ENCODE results near the gene WNT8B. TPM values are rescaled to one million over a fixed set of nuclear protein-coding genes. Genes with fewer than 3 reads are reported as not detected.

Gene WNT8B
- total and polyA plus RNA-seq, 2 donors (not counting 1 experiment from before 2014, with no cell fraction given) = not detected

DNA sequence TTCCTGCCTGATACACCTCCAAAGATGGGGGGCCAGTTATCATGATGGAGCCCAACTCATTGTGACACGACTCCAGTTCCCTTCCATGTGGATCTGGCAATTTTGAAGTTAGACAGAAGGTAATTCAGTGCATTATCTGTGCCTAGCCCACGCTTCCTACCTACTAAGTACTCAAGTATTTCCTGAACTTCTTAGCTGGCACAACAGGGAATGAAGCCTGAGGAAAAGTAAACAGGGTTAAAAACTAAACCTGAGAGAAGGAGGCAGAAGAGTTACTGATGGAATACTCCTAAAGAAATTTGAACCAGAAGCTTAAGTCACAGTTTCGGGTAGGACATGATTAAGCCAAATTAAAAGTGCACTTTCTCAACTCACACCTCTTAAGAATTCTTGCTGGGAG, 58.0 kb downstream of the WNT8B start:
- ChIA-PET POLR2A (no interaction called here), CTCF (interaction anchor here (0.6 to 3.0 kb wide), 4 partner anchors 9 to 183 kb away, joined by 3 to 10 read pairs (median 3); no protein-coding TSS in a partner anchor)
- H3K4me3 ChIP-seq (ENCODE audit: control extremely low read depth in 1 of 5, extremely low read depth in 1 of 5, insufficient read depth in 1 of 5, low read depth in 2 of 5, low read length in 4 of 5) = no peak overlapping the region
- H3K79me2 ChIP-seq (ENCODE audit: control insufficient read depth, insufficient read depth, low read length) = no peaks in the 10 kb centered on the region
- no peak overlapping the region for H3K4me2 ChIP-seq (replicated peaks; ENCODE audit: low read depth, low read length, poor library complexity, severe bottlenecking)
- intact Hi-C loops (cut with micrococcal nuclease) = no loop called here
- Mint-ChIP-seq H3K9me3 (ENCODE audit: insufficient read depth) (no peaks in the 10 kb centered on the region), H3K4me1 (peaks cover 10% of the 10 kb centered on the region), H3K27ac (no peak overlapping the region), H3K27me3 (peaks cover 9% of the 10 kb centered on the region), H3K4me3 (no peak overlapping the region)
- no peaks in the 10 kb centered on the region for H4K20me1 ChIP-seq (ENCODE audit: control insufficient read depth, insufficient read depth, low read length, poor library complexity, severe bottlenecking)
- DNase-seq (no peak), ATAC-seq (ENCODE audit: low read depth) (no peak)
- H3K4me1 ChIP-seq (ENCODE audit: control insufficient read depth in 2 of 2, insufficient read depth in 2 of 2, low read length in 2 of 2) = peaks cover 13% of the 10 kb centered on the region in 2 donors
- TF ChIP-seq, protein P1, sequence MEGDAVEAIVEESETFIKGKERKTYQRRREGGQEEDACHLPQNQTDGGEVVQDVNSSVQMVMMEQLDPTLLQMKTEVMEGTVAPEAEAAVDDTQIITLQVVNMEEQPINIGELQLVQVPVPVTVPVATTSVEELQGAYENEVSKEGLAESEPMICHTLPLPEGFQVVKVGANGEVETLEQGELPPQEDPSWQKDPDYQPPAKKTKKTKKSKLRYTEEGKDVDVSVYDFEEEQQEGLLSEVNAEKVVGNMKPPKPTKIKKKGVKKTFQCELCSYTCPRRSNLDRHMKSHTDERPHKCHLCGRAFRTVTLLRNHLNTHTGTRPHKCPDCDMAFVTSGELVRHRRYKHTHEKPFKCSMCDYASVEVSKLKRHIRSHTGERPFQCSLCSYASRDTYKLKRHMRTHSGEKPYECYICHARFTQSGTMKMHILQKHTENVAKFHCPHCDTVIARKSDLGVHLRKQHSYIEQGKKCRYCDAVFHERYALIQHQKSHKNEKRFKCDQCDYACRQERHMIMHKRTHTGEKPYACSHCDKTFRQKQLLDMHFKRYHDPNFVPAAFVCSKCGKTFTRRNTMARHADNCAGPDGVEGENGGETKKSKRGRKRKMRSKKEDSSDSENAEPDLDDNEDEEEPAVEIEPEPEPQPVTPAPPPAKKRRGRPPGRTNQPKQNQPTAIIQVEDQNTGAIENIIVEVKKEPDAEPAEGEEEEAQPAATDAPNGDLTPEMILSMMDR (IDR thresholded peaks at IDR 0.05) = no peak
- no peak for TF ChIP-seq EZH2 (IDR thresholded peaks at IDR 0.05; ENCODE audit: borderline replicate concordance, insufficient read depth, low read depth, low read length, poor library complexity, severe bottlenecking)
- no peak overlapping the region for H3K27ac ChIP-seq (ENCODE audit: low read length in 2 of 2)
- H3K9me3 ChIP-seq (ENCODE audit: control extremely low read depth in 1 of 3, control insufficient read depth in 2 of 3, insufficient read depth in 1 of 3, low read length in 2 of 3) = peaks cover 0 to 3% (median 0%) of the 10 kb centered on the region in 3 donors
- 100% methylated on average over 1 of the region's 3 CpGs for WGBS (ENCODE audit: insufficient coverage)
- H3K9ac ChIP-seq (ENCODE audit: low read length) = no peak overlapping the region
- H3K27me3 ChIP-seq (replicated peaks in 1 of 4; ENCODE audit: control extremely low read depth in 1 of 4, control insufficient read depth in 3 of 4, insufficient read depth in 4 of 4, low read length in 3 of 4) = peaks cover 0 to 10% (median 5%) of the 10 kb centered on the region in 4 experiments
- peaks cover 2 to 19% of the 10 kb centered on the region in 2 experiments for H3K36me3 ChIP-seq (replicated peaks in 1 of 2; ENCODE audit: control extremely low read depth in 1 of 2, control insufficient read depth in 1 of 2, extremely low read depth in 1 of 2, insufficient read depth in 2 of 2, low read length in 1 of 2)
- H2AFZ ChIP-seq (ENCODE audit: insufficient read depth, low read depth, low read length, poor library complexity, severe bottlenecking) = no peak overlapping the region

DNA sequence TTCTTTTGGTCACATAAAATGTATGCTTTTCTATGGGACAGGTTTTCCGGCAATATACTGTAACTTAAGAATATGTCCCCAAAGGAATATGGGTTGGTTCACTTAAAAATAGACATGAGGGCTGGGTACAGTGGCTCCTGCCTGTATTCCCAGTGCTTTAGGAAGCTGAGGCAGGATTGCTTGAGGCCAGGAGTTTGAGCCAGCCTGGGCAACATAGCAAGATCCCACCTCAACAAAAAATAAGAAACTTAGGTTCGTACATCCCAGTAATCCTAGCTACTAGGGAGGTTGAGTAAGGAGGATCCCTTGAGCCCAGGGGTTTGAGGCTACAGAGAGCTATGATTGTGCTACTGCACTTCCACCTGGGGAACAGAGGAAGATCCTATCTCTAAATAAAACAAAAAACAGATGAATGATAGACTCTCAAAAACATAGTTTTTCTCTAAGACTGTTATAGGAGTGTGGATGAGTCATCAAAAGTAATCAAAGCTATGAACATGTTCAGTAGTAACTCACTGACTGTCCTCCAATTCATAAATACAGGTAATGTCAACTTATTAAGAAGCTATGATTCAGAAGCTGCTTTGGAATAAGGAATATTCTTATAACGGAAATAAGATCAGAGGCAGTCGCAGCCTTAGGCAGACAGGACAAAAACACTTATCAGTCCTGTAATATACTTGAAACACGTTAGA, 59.4 kb downstream of the WNT8B start:
- Histone ChIP-seq H3K36me3 (replicated peaks in 1 of 2; ENCODE audit: control extremely low read depth in 1 of 2, control insufficient read depth in 1 of 2, extremely low read depth in 1 of 2, insufficient read depth in 2 of 2, low read length in 1 of 2) (peaks cover 12 to 29% of the 10 kb centered on the region in 2 experiments), H4K20me1 (ENCODE audit: control insufficient read depth, insufficient read depth, low read length, poor library complexity, severe bottlenecking) (peaks cover 5% of the 10 kb centered on the region), H3K79me2 (ENCODE audit: control insufficient read depth, insufficient read depth, low read length) (no peaks in the 10 kb centered on the region), H3K27me3 (replicated peaks in 1 of 4; ENCODE audit: control extremely low read depth in 1 of 4, control insufficient read depth in 3 of 4, insufficient read depth in 4 of 4, low read length in 3 of 4) (peaks cover 0 to 10% (median 5%) of the 10 kb centered on the region in 4 experiments), H3K4me1 (ENCODE audit: control insufficient read depth in 2 of 2, insufficient read depth in 2 of 2, low read length in 2 of 2) (peaks cover 13% of the 10 kb centered on the region in 2 donors), H3K27ac (ENCODE audit: low read length in 2 of 2) (no peak overlapping the region), H3K4me3 (ENCODE audit: control extremely low read depth in 1 of 5, extremely low read depth in 1 of 5, insufficient read depth in 1 of 5, low read depth in 2 of 5, low read length in 4 of 5) (no peak overlapping the region), H3K9me3 (ENCODE audit: control extremely low read depth in 1 of 3, control insufficient read depth in 2 of 3, insufficient read depth in 1 of 3, low read length in 2 of 3) (peaks cover 0 to 3% (median 0%) of the 10 kb centered on the region in 3 donors), H3K9ac (ENCODE audit: low read length) (no peak overlapping the region), H2AFZ (ENCODE audit: insufficient read depth, low read depth, low read length, poor library complexity, severe bottlenecking) (no peak overlapping the region), H3K4me2 (replicated peaks; ENCODE audit: low read depth, low read length, poor library complexity, severe bottlenecking) (no peak overlapping the region)
- ATAC-seq (ENCODE audit: low read depth) (no peak), DNase-seq (no peak)
- WGBS (ENCODE audit: insufficient coverage) = no CpG with 5 or more reads among the region's 5 CpGs
- no peak for TF ChIP-seq EZH2 (IDR thresholded peaks at IDR 0.05; ENCODE audit: borderline replicate concordance, insufficient read depth, low read depth, low read length, poor library complexity, severe bottlenecking)
- TF ChIP-seq, protein P1 (IDR thresholded peaks at IDR 0.05) = no peak
- intact Hi-C loops (cut with micrococcal nuclease) = no loop called here
- peaks cover 14% of the 10 kb centered on the region for H3K4me1 Mint-ChIP-seq
- CTCF ChIA-PET = interaction anchor here (0.6 to 1.8 kb wide), 9 partner anchors 8 to 789 kb away, joined by 3 to 6 read pairs (median 4); partner anchors contain the start of gene HIF1AN
- no peak overlapping the region for H3K27ac Mint-ChIP-seq
- peaks cover 9% of the 10 kb centered on the region for H3K27me3 Mint-ChIP-seq
- H3K9me3 Mint-ChIP-seq (ENCODE audit: insufficient read depth) = no peaks in the 10 kb centered on the region
- POLR2A ChIA-PET = no interaction called here
- H3K4me3 Mint-ChIP-seq = no peak overlapping the region

All from B cell (primary cell).